Chondrocyte (in vitro differentiated cells): ENCODE results near the gene MSMP. TPM values are rescaled to one million over a fixed set of nuclear protein-coding genes. Genes with fewer than 3 reads are reported as not detected.
A peak's percentile ranks its signal among the peaks of the same experiment; 100 is the strongest.

Experiments used
- DNase-seq: peaks from one replicate; pipeline ENCODE4 v3.0.0; 2021; ENCODE audit warnings: mixed read lengths, low spot score
- H3K27ac Mint-ChIP-seq: one replicate; pipeline ENCODE4 v1.8.0; 2021; ENCODE audit warnings: mild to moderate bottlenecking, moderate library complexity, mixed read lengths; ENCODE audit not compliant: unreplicated experiment
- H3K27me3 Mint-ChIP-seq: 2 replicates; pipeline ENCODE4 v1.8.0; 2021; ENCODE audit warnings: low read depth, mixed read lengths
- H3K36me3 Mint-ChIP-seq: 2 replicates; pipeline ENCODE4 v1.8.0; 2021; ENCODE audit warnings: low read depth, mixed read lengths
- H3K4me1 Mint-ChIP-seq: 2 replicates; pipeline ENCODE4 v1.8.0; 2021; ENCODE audit warnings: low read depth, mild to moderate bottlenecking, mixed read lengths
- H3K4me3 Mint-ChIP-seq: one replicate; pipeline ENCODE4 v1.8.0; 2021; ENCODE audit warnings: mild to moderate bottlenecking, moderate library complexity, mixed read lengths; ENCODE audit not compliant: unreplicated experiment
- H3K9me3 Mint-ChIP-seq: 2 replicates; pipeline ENCODE4 v1.8.0; 2021; ENCODE audit warnings: low read depth, mixed read lengths
- total RNA-seq: library from RNA; stranded (reverse); gene quantifications from 3 replicates; pipeline ENCODE4 v1.2.1, GENCODE V29; 2021
- TF ChIP-seq, protein P1 (sequence below): fragments of 200-600 bp; sonication (generic); IDR thresholded peaks from 2 replicates; pipeline ENCODE4 v1.5.0; 2021; ENCODE audit warnings: antibody characterized with exemption, mild to moderate bottlenecking, moderate library complexity

MSMP gene
- total RNA-seq, 1 donor from 2014 or later, result not detected

DNA sequence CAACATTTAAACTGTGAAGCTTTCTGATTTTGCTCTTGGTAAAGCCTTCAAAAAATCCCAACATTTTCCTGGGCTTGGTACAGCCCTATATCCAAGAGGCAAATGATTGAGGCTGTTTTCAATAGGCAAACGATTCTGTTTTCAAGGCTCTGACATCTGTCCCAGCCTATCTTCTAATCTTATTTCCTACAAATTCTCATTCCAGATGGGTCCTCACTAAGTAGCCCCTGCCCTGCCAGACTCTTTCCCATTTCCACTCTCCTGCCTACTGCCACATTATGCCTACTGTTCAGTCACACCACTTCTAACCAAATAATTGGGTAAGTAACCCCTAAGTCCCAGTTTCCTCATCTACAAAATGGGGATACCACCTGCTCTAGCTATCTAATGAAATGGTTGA, 8.5 kb downstream of the MSMP start:
- Mint-ChIP-seq H3K4me3 (peak overlapping the region; percentile 91), H3K4me1 (peaks cover 41% of the 10 kb centered on the region), H3K27ac (no peak overlapping the region), H3K36me3 (peaks cover 20% of the 10 kb centered on the region), H3K9me3 (no peaks in the 10 kb centered on the region), H3K27me3 (no peaks in the 10 kb centered on the region)
- TF ChIP-seq, protein P1, sequence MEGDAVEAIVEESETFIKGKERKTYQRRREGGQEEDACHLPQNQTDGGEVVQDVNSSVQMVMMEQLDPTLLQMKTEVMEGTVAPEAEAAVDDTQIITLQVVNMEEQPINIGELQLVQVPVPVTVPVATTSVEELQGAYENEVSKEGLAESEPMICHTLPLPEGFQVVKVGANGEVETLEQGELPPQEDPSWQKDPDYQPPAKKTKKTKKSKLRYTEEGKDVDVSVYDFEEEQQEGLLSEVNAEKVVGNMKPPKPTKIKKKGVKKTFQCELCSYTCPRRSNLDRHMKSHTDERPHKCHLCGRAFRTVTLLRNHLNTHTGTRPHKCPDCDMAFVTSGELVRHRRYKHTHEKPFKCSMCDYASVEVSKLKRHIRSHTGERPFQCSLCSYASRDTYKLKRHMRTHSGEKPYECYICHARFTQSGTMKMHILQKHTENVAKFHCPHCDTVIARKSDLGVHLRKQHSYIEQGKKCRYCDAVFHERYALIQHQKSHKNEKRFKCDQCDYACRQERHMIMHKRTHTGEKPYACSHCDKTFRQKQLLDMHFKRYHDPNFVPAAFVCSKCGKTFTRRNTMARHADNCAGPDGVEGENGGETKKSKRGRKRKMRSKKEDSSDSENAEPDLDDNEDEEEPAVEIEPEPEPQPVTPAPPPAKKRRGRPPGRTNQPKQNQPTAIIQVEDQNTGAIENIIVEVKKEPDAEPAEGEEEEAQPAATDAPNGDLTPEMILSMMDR, result no peak
- no peak for DNase-seq

GRCh38 chr9:35743880-35744518, 10.1 kb downstream of the MSMP start:
- H3K4me1 Mint-ChIP-seq, result peaks cover 33% of the 10 kb centered on the region
- TF ChIP-seq, protein P1, result no peak

DNA sequence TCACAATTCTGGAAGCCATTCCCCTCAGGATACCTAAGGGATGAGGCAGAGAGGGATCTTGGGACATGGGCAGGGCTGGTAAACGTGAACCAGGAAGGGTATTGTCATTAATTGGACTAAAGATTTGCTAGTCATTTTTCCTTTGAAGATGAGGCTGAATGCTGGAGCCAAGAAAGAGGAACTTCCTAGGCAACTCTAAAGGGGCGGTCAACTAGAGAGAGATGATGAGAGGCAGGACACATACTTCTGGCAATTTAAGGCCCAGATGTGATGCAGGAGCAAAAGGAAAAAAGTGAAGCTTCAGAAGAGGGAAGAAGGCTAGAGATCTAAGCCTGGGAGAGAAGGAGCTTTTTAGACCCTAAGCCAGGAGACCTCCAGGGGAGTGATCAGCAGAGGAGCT, 10.6 kb downstream of the MSMP start:
- H3K4me1 Mint-ChIP-seq, result peaks cover 33% of the 10 kb centered on the region
- no peaks in the 10 kb centered on the region for H3K27me3 Mint-ChIP-seq
- no peak for DNase-seq
- no peak overlapping the region for H3K27ac Mint-ChIP-seq
- H3K36me3 Mint-ChIP-seq, result peaks cover 33% of the 10 kb centered on the region
- TF ChIP-seq, protein P1, result no peak
- H3K4me3 Mint-ChIP-seq, result no peak overlapping the region
- no peaks in the 10 kb centered on the region for H3K9me3 Mint-ChIP-seq

More at GRCh38 chr9:35743880-35744518, 10.1 kb downstream of the MSMP start:
- no peak overlapping the region for H3K4me3 Mint-ChIP-seq
- DNase-seq, result no peak
- no peaks in the 10 kb centered on the region for H3K9me3 Mint-ChIP-seq
- no peak overlapping the region for H3K27ac Mint-ChIP-seq
- no peaks in the 10 kb centered on the region for H3K27me3 Mint-ChIP-seq
- H3K36me3 Mint-ChIP-seq, result peaks cover 28% of the 10 kb centered on the region

DNA sequence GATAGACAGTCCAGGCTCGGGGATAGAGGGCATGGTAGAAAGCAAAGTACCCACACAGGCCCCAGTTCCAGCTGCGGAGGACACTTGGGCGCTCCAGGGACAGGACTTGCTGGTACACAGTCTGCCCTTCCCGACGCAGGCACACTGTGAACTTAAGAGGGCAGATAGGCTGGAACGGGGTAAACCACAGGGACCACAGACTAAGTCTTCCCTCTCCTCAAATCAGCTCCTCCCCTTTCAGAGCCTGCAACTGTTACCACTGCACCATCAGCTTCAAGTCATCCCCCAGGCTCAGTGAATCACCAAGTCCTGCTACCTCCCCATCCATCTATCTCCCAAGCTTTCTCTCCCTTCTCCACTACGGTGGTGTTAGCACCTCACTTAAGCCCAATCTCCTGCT, 12.3 kb downstream of the MSMP start:
- H3K4me1 Mint-ChIP-seq, result peaks cover 20% of the 10 kb centered on the region

GRCh38 chr9:35740243-35740642, 13.8 kb downstream of the MSMP start:
- peaks cover 16% of the 10 kb centered on the region for H3K4me1 Mint-ChIP-seq
- peaks cover 48% of the 10 kb centered on the region for H3K36me3 Mint-ChIP-seq

More for the DNA sequence above, 12.3 kb downstream of the MSMP start:
- Mint-ChIP-seq H3K27me3 (no peaks in the 10 kb centered on the region), H3K27ac (no peak overlapping the region), H3K36me3 (peaks cover 44% of the 10 kb centered on the region), H3K4me3 (no peak overlapping the region), H3K9me3 (no peaks in the 10 kb centered on the region)
- TF ChIP-seq, protein P1, result no peak
- no peak for DNase-seq

More at GRCh38 chr9:35740243-35740642, 13.8 kb downstream of the MSMP start:
- no peak for DNase-seq
- Mint-ChIP-seq H3K4me3 (no peak overlapping the region), H3K27me3 (no peaks in the 10 kb centered on the region), H3K27ac (no peak overlapping the region), H3K9me3 (no peaks in the 10 kb centered on the region)
- TF ChIP-seq, protein P1, result no peak
